Measurements from ENCODE around the gene DDR2.
"Not testable (repeated sequence)": the region's sequence is repeated elsewhere in the genome, so short reads cannot be mapped to it uniquely, and the experiment has no call there.

DDR2 gene

GRCh38 chr1:162796617-162797279 lies 164.5 kb downstream of the DDR2 start:
- not testable (repeated sequence) for H3K9me3 ChIP-seq (ENCODE audit: insufficient read depth, low read depth, low read length); H3K27me3 ChIP-seq (ENCODE audit: insufficient read depth, low read length); H3K4me3 ChIP-seq (ENCODE audit: low read length); H3K4me1 ChIP-seq (ENCODE audit: insufficient read depth, low read length); H3K9ac ChIP-seq (ENCODE audit: low read depth, low read length); H3K36me3 ChIP-seq (ENCODE audit: insufficient read depth, low read depth, low read length); H3K27ac ChIP-seq (ENCODE audit: low read length)

DNA sequence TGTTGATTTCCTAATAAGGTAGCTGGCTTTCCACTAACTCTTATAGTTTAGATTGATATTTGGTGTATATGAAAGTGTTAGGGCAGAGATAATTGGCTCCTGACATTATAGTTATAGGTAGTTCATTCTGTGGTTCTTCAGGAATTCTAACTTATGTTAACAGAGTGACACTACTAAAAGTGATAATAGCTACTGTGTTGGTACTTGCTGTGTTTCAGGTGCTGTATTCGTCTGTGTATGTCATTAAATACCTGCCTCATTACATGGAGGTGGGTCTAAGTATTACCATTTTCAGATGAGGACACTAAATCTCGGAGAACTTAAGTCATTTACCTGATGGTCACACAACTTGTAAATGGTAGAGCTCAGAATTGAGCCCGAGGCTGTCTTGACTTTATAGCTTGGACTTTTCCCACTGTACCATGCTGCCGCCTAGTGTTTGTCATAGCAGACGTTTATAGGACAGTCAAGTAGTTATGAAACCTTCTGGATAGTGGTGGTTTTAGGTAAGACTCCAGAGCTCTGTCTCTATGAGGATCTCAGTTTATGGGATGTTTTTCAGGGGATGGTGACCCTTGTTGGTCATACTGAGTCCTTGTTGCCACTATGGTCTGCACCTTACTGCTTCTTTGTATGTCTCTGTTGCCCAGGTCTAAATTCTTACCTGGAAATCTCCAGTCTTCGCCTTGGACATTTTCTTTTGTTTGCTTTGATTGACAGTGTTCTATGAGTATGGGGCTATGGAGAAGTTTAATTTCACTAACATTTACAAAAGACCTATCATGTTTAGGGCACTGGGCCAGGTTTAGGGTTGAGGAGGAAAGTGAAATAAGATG lies 167.9 kb downstream of the DDR2 start:
- not testable (repeated sequence) for H3K4me1 ChIP-seq (ENCODE audit: insufficient read depth, low read length); H3K36me3 ChIP-seq (ENCODE audit: insufficient read depth, low read depth, low read length); H3K27me3 ChIP-seq (ENCODE audit: insufficient read depth, low read length); H3K9me3 ChIP-seq (ENCODE audit: insufficient read depth, low read depth, low read length); H3K27ac ChIP-seq (ENCODE audit: low read length); H3K4me3 ChIP-seq (ENCODE audit: low read length); H3K9ac ChIP-seq (ENCODE audit: low read depth, low read length)

DNA sequence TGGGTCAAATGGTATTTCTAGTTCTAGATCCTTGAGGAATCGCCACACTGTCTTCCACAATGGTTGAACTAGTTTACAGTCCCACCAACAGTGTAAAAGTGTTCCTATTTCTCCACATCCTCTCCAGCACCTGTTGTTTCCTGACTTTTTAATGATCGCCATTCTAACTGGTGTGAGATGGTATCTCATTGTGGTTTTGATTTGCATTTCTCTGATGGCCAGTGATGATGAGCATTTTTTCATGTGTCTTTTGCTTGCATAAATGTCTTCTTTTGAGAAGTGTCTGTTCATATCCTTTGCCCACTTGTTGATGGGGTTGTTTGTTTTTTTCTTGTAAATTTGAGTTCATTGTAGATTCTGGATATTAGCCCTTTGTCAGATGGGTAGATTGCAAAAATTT lies 175.2 kb downstream of the DDR2 start:
- not testable (repeated sequence) for H3K4me1 ChIP-seq (ENCODE audit: insufficient read depth, low read length); H3K9me3 ChIP-seq (ENCODE audit: insufficient read depth, low read depth, low read length); H3K9ac ChIP-seq (ENCODE audit: low read depth, low read length); H3K27me3 ChIP-seq (ENCODE audit: insufficient read depth, low read length); H3K27ac ChIP-seq (ENCODE audit: low read length); H3K36me3 ChIP-seq (ENCODE audit: insufficient read depth, low read depth, low read length); H3K4me3 ChIP-seq (ENCODE audit: low read length)

- not testable (repeated sequence) for H3K9ac ChIP-seq (ENCODE audit: low read depth, low read length); H3K9me3 ChIP-seq (ENCODE audit: insufficient read depth, low read depth, low read length); H3K4me3 ChIP-seq (ENCODE audit: low read length)
Measured at GRCh38 chr1:162812357-162812756, 180.1 kb downstream of the DDR2 start.

GRCh38 chr1:162818136-162818535 lies 185.9 kb downstream of the DDR2 start:
- not testable (repeated sequence) for H3K4me1 ChIP-seq (ENCODE audit: insufficient read depth, low read length); H3K9me3 ChIP-seq (ENCODE audit: insufficient read depth, low read depth, low read length); H3K27ac ChIP-seq (ENCODE audit: low read length); H3K36me3 ChIP-seq (ENCODE audit: insufficient read depth, low read depth, low read length); H3K9ac ChIP-seq (ENCODE audit: low read depth, low read length); H3K4me3 ChIP-seq (ENCODE audit: low read length)
- peaks cover 14% of the 10 kb centered on the region for H3K27me3 ChIP-seq (ENCODE audit: insufficient read depth, low read length)

More at GRCh38 chr1:162812357-162812756, 180.1 kb downstream of the DDR2 start:
- H3K36me3 ChIP-seq (ENCODE audit: insufficient read depth, low read depth, low read length); H3K27ac ChIP-seq (ENCODE audit: low read length); H3K4me1 ChIP-seq (ENCODE audit: insufficient read depth, low read length); H3K27me3 ChIP-seq (ENCODE audit: insufficient read depth, low read length): not testable (repeated sequence)

DNA sequence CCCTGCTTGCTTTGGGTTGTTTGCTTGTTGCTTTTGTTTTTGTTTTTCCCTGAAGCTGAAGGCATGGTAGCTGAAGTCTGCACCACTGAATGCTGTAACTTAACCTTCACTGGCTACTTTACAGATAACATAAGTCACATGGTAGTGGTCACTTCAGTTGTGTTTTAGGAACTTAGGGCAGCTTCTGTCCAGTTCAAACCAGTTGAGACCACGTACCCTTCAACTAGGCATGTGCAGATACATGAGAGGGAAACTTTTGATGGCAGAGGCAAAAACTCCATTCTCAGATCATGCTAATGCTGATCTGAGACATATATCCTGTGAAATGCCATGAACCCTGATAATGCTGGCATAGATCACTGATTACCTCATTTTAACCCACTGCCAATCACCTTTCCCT lies 186.4 kb downstream of the DDR2 start:
- not testable (repeated sequence) for H3K27ac ChIP-seq (ENCODE audit: low read length); H3K9me3 ChIP-seq (ENCODE audit: insufficient read depth, low read depth, low read length); H3K9ac ChIP-seq (ENCODE audit: low read depth, low read length); H3K36me3 ChIP-seq (ENCODE audit: insufficient read depth, low read depth, low read length); H3K4me3 ChIP-seq (ENCODE audit: low read length)
- Histone ChIP-seq H3K4me1 (ENCODE audit: insufficient read depth, low read length) (peaks cover 12% of the 10 kb centered on the region), H3K27me3 (ENCODE audit: insufficient read depth, low read length) (peaks cover 19% of the 10 kb centered on the region)

GRCh38 chr1:162822391-162823200 lies 190.3 kb downstream of the DDR2 start:
- Histone ChIP-seq H3K9me3 (ENCODE audit: insufficient read depth, low read depth, low read length) (no peaks in the 10 kb centered on the region), H3K4me1 (ENCODE audit: insufficient read depth, low read length) (peaks cover 15% of the 10 kb centered on the region), H3K27me3 (ENCODE audit: insufficient read depth, low read length) (peaks cover 20% of the 10 kb centered on the region), H3K4me3 (ENCODE audit: low read length) (peak overlapping the region; percentile 72), H3K9ac (ENCODE audit: low read depth, low read length) (peak overlapping the region; percentile 31; the same call in 1 of the 2 replicates), H3K27ac (ENCODE audit: low read length) (no peak overlapping the region), H3K36me3 (ENCODE audit: insufficient read depth, low read depth, low read length) (no peaks in the 10 kb centered on the region)

DNA sequence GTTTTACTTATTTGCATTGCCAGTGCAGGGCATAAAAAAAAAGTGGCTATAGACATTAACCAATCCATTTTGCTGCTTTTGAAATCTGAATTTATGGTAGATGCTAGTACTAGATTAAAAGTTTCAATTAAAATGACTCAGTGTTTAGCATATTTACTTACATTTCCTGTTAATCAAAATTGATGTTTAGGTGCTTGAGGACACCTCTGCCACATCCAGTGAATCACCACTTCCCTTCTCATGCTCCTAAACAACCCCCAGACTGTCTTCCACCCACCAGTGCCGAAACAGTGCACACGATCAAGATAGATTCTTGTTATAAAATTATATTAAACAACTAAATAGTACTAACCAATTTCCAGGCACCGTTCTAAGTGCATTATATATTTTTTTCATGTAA lies 191.0 kb downstream of the DDR2 start:
- Histone ChIP-seq H3K4me3 (ENCODE audit: low read length) (peak overlapping the region; percentile 72), H3K27me3 (ENCODE audit: insufficient read depth, low read length) (peaks cover 20% of the 10 kb centered on the region), H3K36me3 (ENCODE audit: insufficient read depth, low read depth, low read length) (no peaks in the 10 kb centered on the region), H3K27ac (ENCODE audit: low read length) (no peak overlapping the region), H3K4me1 (ENCODE audit: insufficient read depth, low read length) (peaks cover 15% of the 10 kb centered on the region), H3K9ac (ENCODE audit: low read depth, low read length) (peak overlapping the region; percentile 31; the same call in 1 of the 2 replicates), H3K9me3 (ENCODE audit: insufficient read depth, low read depth, low read length) (no peaks in the 10 kb centered on the region)

DNA sequence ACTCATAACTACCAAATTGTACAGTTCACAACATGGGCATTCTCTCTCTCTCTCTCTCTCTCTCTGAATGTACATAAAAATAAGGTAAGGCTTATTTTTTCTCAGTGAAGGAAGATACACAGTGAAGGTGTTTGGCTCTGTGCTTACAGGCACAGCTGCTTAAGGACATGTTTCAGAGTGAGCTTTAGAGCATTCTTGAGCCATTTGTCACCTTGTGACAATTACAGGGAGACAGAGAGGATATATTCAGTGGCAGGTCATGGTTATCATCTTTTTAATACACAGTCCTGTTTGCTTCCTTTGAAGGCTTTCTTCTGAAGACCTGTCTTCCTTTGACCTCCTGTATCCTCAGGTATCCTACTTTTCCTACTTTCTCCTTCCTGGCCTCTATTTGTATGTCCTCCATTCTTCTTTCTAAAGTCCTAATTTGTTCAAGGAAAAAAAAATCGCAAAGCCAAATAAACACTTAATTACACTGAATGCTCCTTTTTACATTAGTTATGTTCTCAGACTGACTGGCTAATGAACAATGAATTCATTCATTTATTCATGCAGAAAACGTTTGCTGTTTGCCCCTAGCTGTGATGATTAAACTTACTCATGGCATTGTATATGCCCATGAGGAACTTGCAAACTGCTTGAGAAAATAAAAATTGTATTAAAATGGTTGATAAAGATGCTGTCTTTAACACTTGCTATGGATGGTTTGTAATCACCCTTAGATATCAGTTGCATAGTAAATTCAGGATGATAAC lies 191.7 kb downstream of the DDR2 start:
- Histone ChIP-seq H3K9ac (ENCODE audit: low read depth, low read length) (no peak overlapping the region), H3K9me3 (ENCODE audit: insufficient read depth, low read depth, low read length) (no peaks in the 10 kb centered on the region), H3K36me3 (ENCODE audit: insufficient read depth, low read depth, low read length) (no peaks in the 10 kb centered on the region), H3K4me3 (ENCODE audit: low read length) (no peak overlapping the region), H3K27ac (ENCODE audit: low read length) (no peak overlapping the region), H3K27me3 (ENCODE audit: insufficient read depth, low read length) (peaks cover 24% of the 10 kb centered on the region), H3K4me1 (ENCODE audit: insufficient read depth, low read length) (peaks cover 15% of the 10 kb centered on the region)

GRCh38 chr1:162829268-162829667 lies 197.0 kb downstream of the DDR2 start:
- Histone ChIP-seq H3K36me3 (ENCODE audit: insufficient read depth, low read depth, low read length) (no peaks in the 10 kb centered on the region), H3K9me3 (ENCODE audit: insufficient read depth, low read depth, low read length) (no peaks in the 10 kb centered on the region), H3K9ac (ENCODE audit: low read depth, low read length) (no peak overlapping the region), H3K4me3 (ENCODE audit: low read length) (no peak overlapping the region), H3K27ac (ENCODE audit: low read length) (no peak overlapping the region), H3K27me3 (ENCODE audit: insufficient read depth, low read length) (peaks cover 4% of the 10 kb centered on the region; the same call in 1 of the 2 replicates), H3K4me1 (ENCODE audit: insufficient read depth, low read length) (peaks cover 7% of the 10 kb centered on the region; the same call in 1 of the 2 replicates)

GRCh38 chr1:162832470-162832869 lies 200.2 kb downstream of the DDR2 start:
- H3K27ac ChIP-seq (ENCODE audit: low read length), result no peak overlapping the region
- H3K4me1 ChIP-seq (ENCODE audit: insufficient read depth, low read length), result peaks cover 7% of the 10 kb centered on the region; the same call in 1 of the 2 replicates
- H3K36me3 ChIP-seq (ENCODE audit: insufficient read depth, low read depth, low read length), result no peaks in the 10 kb centered on the region
- H3K9ac ChIP-seq (ENCODE audit: low read depth, low read length), result no peak overlapping the region
- H3K4me3 ChIP-seq (ENCODE audit: low read length), result no peak overlapping the region
- H3K27me3 ChIP-seq (ENCODE audit: insufficient read depth, low read length), result peaks cover 4% of the 10 kb centered on the region; the same call in 1 of the 2 replicates
- no peaks in the 10 kb centered on the region for H3K9me3 ChIP-seq (ENCODE audit: insufficient read depth, low read depth, low read length)
